Measurements from ENCODE around the gene SBF2.

The SBF2 gene

DNA sequence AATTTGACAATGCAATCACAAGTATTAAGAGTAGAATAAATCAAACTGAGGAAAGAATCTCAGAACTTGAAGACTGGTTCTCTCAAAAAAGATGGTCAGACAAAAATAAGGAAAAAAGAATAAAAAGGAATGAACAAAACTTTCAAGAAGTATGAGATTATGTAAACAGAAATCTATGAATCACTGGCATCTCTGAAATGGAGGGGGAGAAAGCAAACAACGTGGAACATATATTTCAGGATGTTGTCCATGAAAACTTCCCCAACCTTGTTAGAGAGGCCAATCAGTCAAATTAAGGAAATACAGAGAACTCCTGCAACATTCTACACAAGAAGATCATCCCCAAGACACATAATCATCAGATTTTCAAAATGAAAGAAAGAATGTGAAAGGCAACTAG, 235.7 kb downstream of the SBF2 start:
- Histone ChIP-seq H4K20me1 (ENCODE audit: insufficient read depth, low read length) (no peaks in the 10 kb centered on the region), H3K36me3 (ENCODE audit: insufficient read depth, low read length) (no peaks in the 10 kb centered on the region), H3K27ac (ENCODE audit: low read depth, low read length, poor library complexity, severe bottlenecking) (no peak overlapping the region), H2AFZ (ENCODE audit: low read length) (no peak overlapping the region), H3K4me2 (ENCODE audit: low read length) (no peak overlapping the region), H3K9ac (ENCODE audit: low read length) (no peak overlapping the region), H3K27me3 (ENCODE audit: insufficient read depth, low read length) (no peaks in the 10 kb centered on the region), H3K4me3 (ENCODE audit: low read depth, low read length, poor library complexity, severe bottlenecking) (no peak overlapping the region), H3K79me2 (ENCODE audit: insufficient read depth, low read length) (no peaks in the 10 kb centered on the region), H3F3A (ENCODE audit: insufficient read depth, low read length) (no peaks in the 10 kb centered on the region), H3K9me2 (ENCODE audit: low read depth, low read length) (no peaks in the 10 kb centered on the region), H3K4me1 (ENCODE audit: insufficient read depth, low read length, severe bottlenecking) (no peaks in the 10 kb centered on the region), H3K9me3 (ENCODE audit: low read length) (peaks cover 3% of the 10 kb centered on the region; the same call in 1 of the 2 replicates)
- TF ChIP-seq, protein P1, sequence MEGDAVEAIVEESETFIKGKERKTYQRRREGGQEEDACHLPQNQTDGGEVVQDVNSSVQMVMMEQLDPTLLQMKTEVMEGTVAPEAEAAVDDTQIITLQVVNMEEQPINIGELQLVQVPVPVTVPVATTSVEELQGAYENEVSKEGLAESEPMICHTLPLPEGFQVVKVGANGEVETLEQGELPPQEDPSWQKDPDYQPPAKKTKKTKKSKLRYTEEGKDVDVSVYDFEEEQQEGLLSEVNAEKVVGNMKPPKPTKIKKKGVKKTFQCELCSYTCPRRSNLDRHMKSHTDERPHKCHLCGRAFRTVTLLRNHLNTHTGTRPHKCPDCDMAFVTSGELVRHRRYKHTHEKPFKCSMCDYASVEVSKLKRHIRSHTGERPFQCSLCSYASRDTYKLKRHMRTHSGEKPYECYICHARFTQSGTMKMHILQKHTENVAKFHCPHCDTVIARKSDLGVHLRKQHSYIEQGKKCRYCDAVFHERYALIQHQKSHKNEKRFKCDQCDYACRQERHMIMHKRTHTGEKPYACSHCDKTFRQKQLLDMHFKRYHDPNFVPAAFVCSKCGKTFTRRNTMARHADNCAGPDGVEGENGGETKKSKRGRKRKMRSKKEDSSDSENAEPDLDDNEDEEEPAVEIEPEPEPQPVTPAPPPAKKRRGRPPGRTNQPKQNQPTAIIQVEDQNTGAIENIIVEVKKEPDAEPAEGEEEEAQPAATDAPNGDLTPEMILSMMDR (IDR thresholded peaks at IDR 0.05; ENCODE audit: low read length) = no peak
- no peak for TF ChIP-seq EZH2 (IDR thresholded peaks at IDR 0.05; ENCODE audit: borderline replicate concordance, low read length)

DNA sequence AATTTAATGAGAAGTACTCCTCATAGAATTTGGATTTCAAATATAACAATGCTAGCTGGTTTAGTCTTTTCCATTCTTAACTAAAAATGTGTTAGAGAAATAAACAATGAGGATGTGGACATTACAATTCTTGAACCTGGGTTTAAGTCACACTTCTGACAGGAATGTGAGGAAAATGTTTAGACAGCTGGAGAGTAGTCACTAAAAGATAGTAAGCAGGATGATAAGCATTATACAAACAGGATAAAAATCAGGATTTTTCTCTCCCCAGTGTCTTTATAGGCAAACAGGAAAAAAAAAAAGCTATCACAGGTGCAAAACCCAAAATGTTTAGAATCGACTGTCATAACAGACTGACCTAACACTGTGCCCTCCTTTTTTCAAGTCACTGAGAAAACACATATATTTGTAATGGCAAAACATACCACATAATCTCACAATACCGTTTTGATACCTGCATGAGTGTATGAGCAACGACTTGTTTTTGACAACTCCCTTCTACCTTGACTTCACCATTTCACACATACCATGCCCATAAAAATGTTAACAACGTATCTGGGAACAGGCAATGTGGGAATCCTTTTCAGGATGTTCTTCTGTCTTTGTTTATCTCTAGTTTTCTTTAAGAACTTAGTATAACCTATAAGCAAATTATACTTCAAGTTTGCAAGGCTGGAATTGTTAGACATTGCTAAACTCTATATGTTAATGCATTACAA, 242.0 kb downstream of the SBF2 start:
- Histone ChIP-seq H3K4me2 (ENCODE audit: low read length) (no peak overlapping the region), H3K9me2 (ENCODE audit: low read depth, low read length) (no peaks in the 10 kb centered on the region), H3K4me1 (ENCODE audit: insufficient read depth, low read length, severe bottlenecking) (no peaks in the 10 kb centered on the region), H3K36me3 (ENCODE audit: insufficient read depth, low read length) (no peaks in the 10 kb centered on the region), H2AFZ (ENCODE audit: low read length) (no peak overlapping the region), H3K27me3 (ENCODE audit: insufficient read depth, low read length) (no peaks in the 10 kb centered on the region), H3K9ac (ENCODE audit: low read length) (no peak overlapping the region), H4K20me1 (ENCODE audit: insufficient read depth, low read length) (no peaks in the 10 kb centered on the region), H3F3A (ENCODE audit: insufficient read depth, low read length) (no peaks in the 10 kb centered on the region), H3K4me3 (ENCODE audit: low read depth, low read length, poor library complexity, severe bottlenecking) (no peak overlapping the region), H3K27ac (ENCODE audit: low read depth, low read length, poor library complexity, severe bottlenecking) (no peak overlapping the region), H3K9me3 (ENCODE audit: low read length) (peaks cover 3% of the 10 kb centered on the region; the same call in 1 of the 2 replicates), H3K79me2 (ENCODE audit: insufficient read depth, low read length) (no peaks in the 10 kb centered on the region)
- TF ChIP-seq EZH2 (IDR thresholded peaks at IDR 0.05; ENCODE audit: borderline replicate concordance, low read length) = no peak
- TF ChIP-seq, protein P1 (IDR thresholded peaks at IDR 0.05; ENCODE audit: low read length) = no peak

DNA sequence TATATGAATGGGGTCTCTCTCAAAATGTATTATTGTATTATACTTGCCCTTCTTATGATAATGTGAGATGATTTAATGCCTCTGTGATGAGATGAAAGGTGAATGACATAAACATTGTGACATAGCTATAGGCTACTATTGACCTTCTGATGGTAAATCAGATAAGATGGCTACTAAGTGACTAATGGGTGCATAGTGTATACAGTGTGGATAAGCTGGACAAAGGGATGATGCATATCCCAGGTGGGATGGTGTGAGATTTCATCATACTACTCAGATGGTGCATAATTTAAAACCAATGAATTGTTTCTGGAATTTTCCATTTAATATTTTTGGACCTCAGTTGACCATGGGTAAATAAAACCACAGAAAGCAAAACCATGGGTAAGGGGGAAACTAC, 243.5 kb downstream of the SBF2 start:
- TF ChIP-seq, protein P1 (IDR thresholded peaks at IDR 0.05; ENCODE audit: low read length) = no peak
- no peak for TF ChIP-seq EZH2 (IDR thresholded peaks at IDR 0.05; ENCODE audit: borderline replicate concordance, low read length)
- no peak overlapping the region for H3K4me2 ChIP-seq (ENCODE audit: low read length)

More for the DNA sequence above, 243.5 kb downstream of the SBF2 start:
- Histone ChIP-seq H3K4me1 (ENCODE audit: insufficient read depth, low read length, severe bottlenecking) (no peaks in the 10 kb centered on the region), H3K79me2 (ENCODE audit: insufficient read depth, low read length) (no peaks in the 10 kb centered on the region), H3K36me3 (ENCODE audit: insufficient read depth, low read length) (no peaks in the 10 kb centered on the region), H3K4me3 (ENCODE audit: low read depth, low read length, poor library complexity, severe bottlenecking) (no peak overlapping the region), H2AFZ (ENCODE audit: low read length) (no peak overlapping the region), H3K27ac (ENCODE audit: low read depth, low read length, poor library complexity, severe bottlenecking) (no peak overlapping the region), H4K20me1 (ENCODE audit: insufficient read depth, low read length) (no peaks in the 10 kb centered on the region), H3K9me2 (ENCODE audit: low read depth, low read length) (no peaks in the 10 kb centered on the region), H3K27me3 (ENCODE audit: insufficient read depth, low read length) (no peaks in the 10 kb centered on the region), H3F3A (ENCODE audit: insufficient read depth, low read length) (no peaks in the 10 kb centered on the region), H3K9me3 (ENCODE audit: low read length) (peaks cover 3% of the 10 kb centered on the region; the same call in 1 of the 2 replicates), H3K9ac (ENCODE audit: low read length) (no peak overlapping the region)

All from OCI-LY1 (cell line).